ENCODE measurements around the gene TRAF7.
A peak's percentile ranks its signal among the peaks of the same experiment; 100 is the strongest.
"Not testable (repeated sequence)": the region's sequence is repeated elsewhere in the genome, so short reads cannot be mapped to it uniquely, and the experiment has no call there.

The TRAF7 gene

DNA sequence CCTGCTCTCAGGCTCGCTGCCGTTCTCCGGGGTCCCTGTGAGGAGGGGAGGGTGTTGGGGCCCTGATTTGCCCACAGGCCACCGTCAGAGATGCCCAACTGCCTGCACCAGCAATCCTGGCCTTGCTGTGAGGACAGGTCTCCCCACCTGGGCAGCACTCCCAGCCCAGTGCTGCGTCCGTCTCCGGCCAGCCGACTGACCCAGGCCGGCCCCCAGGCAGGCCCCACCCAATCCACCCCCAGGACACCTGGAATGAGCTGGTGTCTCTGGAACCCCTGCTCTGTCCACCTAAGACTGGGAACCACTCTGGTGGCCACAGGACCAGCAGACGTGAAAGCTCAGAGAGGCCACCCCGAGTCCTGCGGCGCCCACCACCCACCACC, 40.0 kb upstream of the TRAF7 start:
- TF ChIP-seq, protein P1, sequence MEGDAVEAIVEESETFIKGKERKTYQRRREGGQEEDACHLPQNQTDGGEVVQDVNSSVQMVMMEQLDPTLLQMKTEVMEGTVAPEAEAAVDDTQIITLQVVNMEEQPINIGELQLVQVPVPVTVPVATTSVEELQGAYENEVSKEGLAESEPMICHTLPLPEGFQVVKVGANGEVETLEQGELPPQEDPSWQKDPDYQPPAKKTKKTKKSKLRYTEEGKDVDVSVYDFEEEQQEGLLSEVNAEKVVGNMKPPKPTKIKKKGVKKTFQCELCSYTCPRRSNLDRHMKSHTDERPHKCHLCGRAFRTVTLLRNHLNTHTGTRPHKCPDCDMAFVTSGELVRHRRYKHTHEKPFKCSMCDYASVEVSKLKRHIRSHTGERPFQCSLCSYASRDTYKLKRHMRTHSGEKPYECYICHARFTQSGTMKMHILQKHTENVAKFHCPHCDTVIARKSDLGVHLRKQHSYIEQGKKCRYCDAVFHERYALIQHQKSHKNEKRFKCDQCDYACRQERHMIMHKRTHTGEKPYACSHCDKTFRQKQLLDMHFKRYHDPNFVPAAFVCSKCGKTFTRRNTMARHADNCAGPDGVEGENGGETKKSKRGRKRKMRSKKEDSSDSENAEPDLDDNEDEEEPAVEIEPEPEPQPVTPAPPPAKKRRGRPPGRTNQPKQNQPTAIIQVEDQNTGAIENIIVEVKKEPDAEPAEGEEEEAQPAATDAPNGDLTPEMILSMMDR (conservative IDR thresholded peaks at IDR 0.05; ENCODE audit: low read length), result no peak
- no peak for DNase-seq (ENCODE audit: low read depth)
- H3K4me3 ChIP-seq (ENCODE audit: low read length), result no peak overlapping the region

DNA sequence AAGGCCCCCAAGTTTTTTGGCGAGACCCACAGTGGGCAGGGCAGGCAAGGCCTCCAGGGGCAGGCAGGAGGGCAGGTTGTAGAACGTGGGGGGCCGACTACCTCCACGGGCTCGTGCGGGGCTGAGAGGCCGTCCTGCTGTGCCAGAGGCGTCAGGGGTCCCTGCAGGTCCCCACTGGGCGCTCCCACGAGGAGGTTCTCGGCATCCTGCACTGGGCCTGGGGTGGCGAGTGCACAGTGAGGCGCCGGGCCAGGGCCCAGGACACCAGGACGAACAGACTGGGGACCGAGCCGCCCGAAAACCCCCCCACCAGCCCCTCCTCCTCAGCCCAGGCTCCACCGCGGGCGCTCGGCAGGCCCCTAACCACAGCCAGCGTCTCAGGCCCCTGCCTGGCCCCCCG, 39.2 kb upstream of the TRAF7 start:
- DNase-seq (ENCODE audit: low read depth); H3K4me3 ChIP-seq (ENCODE audit: low read length): not testable (repeated sequence)

DNA sequence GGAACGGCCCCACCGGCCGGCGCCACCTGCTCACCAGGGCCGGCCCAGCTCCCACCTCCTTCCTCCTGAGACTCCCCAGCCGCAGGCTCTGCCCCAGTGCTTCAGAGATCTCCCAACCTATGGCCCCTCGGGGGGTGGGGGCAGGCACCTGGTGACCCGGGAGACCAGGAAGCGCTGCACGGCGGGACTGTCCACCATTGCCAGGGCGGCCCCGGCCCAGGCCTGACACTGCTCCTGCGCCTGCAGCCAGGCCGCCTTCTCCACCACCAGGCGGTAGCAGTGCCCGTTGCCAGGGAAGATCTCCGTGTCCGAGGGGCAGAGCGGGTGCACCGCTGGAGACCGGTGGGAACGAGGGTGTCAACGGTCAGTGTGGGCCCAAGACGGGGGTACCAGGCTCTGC, 38.2 kb upstream of the TRAF7 start:
- H3K4me3 ChIP-seq (ENCODE audit: low read length); DNase-seq (ENCODE audit: low read depth): not testable (repeated sequence)

DNA sequence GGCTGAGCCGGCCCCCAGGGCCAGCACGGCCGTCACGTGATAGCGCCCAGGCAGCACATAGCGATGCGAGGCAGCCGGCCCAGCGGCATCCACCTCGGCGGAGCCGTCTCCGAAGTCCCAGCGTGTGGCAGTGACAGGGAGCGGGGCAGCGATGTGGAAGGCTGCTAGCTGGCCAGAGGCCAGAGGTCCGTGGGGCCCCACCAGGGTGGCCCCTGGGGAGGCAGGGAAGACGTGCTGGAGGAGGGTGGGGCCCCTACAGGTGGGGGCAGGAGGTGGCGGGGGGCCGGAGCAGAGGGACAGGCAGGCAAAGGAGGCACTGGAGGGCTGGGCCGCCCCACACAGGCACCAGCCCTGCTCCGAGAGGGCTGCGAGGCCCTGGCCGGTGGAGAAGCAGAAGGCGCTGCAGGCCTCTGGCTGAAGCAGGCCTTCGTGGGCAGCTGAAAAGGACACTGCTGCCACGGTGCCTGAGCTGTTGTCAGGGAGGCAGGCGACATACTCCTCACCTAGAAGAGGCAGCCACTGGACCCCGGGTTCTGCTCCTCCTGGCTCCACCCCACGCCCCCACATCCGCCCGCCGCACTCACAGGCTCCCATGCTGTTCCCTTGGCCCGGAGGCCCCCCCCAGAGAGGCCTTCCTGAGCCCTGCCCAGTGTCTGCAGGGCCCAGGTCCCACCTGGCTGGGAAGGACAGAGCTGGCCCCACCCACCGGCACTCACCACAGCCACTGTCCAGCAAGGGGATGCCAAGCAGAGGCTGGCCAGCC, 37.4 kb upstream of the TRAF7 start:
- DNase-seq (ENCODE audit: low read depth); H3K4me3 ChIP-seq (ENCODE audit: low read length): not testable (repeated sequence)

DNA sequence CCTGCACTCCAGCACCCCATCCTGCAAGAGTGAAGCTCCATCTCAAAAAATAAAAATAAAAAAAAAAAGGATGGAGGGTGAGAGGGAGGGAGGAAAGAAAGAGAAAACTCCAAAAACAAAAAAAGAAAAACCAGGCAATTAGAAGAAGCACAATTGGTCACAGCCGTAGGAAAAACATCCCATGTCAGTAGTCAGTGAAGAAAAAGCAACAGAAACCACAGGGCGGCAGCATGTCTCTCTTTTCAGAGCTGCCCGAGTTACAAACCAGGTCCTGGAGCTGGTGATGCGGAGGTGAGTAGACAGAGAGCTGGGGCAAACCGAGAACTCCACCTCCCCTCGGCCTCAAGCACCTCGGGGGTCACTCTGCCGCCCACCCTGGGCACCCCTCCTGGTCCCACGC, 34.3 kb upstream of the TRAF7 start:
- not testable (repeated sequence) for H3K4me3 ChIP-seq (ENCODE audit: low read length)
- TF ChIP-seq, protein P1 (conservative IDR thresholded peaks at IDR 0.05; ENCODE audit: low read length), result peak; percentile 56
- peak; percentile 71 for DNase-seq (ENCODE audit: low read depth)

DNA sequence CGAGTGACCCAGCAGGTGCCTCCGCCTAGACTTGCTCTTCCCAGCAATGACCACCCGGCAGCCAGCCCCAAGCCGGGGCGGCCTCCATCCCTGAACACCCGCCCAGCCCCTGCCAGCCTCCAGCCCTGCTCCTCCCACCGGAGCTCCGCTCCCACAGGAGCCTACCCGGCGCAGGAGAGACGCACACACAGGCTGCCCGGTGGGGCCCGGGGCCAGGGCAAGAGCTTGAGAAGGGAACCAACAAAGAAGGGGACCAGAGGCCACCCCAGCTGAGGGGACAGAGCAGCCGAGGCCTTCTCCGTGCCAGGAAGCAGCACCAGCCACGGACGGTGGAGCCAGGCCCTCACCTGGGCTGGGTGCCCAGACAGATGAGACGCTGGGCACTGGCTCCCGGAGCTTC, 33.7 kb upstream of the TRAF7 start:
- DNase-seq (ENCODE audit: low read depth), result no peak
- TF ChIP-seq, protein P1 (conservative IDR thresholded peaks at IDR 0.05; ENCODE audit: low read length), result no peak
- H3K4me3 ChIP-seq (ENCODE audit: low read length), result peak overlapping the region; percentile 7; the same call in 1 of the 2 replicates

DNA sequence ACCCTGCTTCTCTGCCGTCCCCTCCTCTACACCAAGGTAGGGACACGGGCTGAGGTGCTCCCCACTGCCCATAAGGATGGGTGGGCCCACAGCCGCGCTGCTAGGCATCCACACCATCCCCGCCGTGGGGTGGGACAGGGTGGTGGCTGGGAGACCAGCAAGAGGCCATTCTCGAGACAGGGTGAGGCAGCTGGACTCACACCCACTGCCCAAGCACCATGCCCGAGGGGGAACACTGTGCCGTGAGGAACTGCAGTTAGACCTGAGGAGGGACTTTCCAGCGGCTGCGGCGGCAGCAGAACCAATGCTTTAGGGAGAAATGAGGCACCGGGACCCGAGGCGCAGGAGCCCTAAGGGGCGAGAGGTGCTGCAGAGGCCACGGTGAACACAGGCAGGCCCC, 33.2 kb upstream of the TRAF7 start:
- H3K4me3 ChIP-seq (ENCODE audit: low read length), result no peak overlapping the region; the same call in 1 of the 2 replicates
- DNase-seq (ENCODE audit: low read depth), result no peak
- TF ChIP-seq, protein P1 (conservative IDR thresholded peaks at IDR 0.05; ENCODE audit: low read length), result no peak

DNA sequence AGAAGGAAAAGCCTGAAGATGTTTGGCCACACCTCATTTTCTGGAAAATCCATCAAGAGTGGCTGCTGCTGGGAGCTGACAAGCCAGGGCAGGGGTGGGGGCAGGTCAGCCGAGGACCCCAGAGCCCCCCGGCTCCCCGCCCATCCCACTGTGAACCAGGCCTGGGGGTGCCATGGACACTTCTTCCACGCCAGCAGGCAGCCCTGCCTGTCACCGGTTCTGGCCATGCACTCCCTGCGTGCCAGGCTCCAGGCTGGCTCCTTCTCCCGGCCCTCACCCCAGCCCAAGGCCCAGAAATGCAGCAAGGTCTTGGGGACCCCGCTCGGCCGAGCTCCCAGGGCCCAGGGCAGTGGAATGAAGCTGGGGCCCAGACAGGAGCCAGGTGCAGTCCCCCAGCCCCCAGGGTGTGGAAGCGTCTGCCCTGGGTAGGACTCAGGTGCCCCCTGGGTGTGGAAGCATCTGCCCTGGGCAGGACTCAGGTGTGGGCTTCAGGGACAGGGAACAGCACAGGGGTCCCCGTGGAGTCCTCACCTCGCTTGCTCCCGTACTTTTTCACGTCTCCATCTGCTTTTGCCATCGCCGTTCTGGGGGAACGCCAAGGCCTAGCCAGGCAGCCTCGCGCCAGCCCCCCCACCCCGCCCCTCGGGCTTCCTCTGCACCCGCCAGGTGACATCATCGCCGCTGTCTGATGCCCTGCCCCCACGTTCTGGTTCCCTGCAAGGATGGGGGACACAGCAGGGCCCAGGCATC, 32.5 kb upstream of the TRAF7 start:
- DNase-seq (ENCODE audit: low read depth); H3K4me3 ChIP-seq (ENCODE audit: low read length): not testable (repeated sequence)

DNA sequence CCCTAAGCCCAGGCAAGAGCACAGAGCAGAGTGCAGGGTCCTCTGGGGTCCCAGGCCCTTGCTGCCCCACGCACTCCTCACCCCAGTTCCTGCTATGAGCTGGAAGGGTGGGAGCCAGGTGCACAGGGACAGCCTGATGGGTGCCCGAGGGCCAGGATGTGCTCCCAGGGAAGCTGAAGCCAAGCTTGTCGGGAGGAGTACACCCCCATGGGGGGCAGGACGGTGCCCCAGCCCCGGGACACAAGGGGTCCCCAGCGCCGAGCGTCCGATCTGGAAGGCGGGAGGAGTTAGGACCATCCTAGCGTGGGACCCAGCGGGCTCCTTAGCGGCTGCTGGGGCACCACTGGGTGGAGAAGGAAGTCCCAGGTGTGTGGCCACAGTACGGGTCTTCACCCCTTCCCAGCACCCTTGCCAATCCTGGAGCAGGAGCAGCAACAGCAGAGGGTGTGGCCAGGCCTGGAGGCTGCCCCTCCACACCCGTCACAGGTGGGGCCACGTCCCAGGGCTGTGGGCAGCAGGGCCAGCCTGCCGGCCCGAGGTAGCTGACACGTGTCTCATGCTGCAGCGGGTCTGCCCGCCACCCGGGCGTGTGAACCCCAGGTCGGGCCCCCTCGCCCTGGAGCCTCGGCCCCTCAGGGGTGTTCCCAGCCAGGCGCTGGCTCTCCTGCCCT, 31.7 kb upstream of the TRAF7 start:
- H3K4me3 ChIP-seq (ENCODE audit: low read length), result not testable (repeated sequence)

DNA sequence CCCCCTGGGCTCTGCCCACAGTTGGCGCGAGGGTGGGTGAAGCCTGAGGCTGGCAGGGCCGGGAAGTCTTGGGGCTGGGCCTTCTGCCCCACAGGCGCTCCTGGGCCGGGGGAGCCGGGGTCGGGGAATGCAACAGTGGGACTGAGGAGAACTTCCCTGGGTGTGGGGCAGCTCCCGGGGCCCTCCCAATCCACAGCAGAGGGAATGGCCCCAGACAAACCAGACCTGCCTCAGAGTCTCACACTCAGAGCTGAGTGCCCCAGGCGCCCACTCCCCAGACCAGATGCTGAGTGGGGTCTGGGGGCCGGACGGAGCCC, 31.2 kb upstream of the TRAF7 start:
- H3K4me3 ChIP-seq (ENCODE audit: low read length); DNase-seq (ENCODE audit: low read depth): not testable (repeated sequence)

More for the DNA sequence above, 31.7 kb upstream of the TRAF7 start:
- DNase-seq (ENCODE audit: low read depth), result not testable (repeated sequence)

DNA sequence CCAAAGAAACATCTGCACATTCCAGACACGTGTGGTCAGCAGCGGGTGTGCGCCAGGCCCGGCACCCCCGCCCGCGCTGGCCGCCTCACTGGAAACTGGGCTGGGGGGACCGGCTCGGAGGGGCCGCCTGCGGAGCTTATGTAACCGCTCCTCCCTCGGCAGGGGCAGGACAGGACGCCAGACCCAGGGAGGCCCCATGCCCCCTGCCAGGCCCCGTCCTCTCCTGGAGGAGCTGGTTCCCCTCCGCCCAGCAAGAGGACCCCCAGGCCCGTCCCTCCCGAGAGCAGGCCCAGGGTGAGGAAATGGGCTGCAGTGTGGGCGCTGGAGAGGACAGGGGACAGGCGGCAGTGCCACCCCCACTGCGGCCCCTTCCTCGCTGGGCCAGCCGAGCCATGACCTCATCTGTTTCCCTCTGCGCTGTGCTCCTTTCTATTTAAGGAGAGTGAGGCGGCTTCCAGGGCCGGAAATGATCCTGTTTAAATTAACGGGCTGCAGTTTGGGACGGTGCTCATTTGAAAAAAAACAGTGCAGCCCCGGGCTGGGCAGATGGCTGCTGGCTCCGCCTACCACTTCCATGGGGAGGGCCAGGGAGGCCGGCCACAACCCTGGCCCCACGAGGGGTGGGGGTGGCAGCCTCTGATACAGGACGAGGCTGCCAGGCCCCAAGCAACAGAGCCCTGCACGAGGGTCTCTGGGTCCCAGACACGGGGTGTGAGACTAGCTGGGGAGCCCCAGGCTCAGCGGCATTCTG, 30.7 kb upstream of the TRAF7 start:
- DNase-seq (ENCODE audit: low read depth), result peak; percentile 73
- H3K4me3 ChIP-seq (ENCODE audit: low read length), result peak overlapping the region; percentile 38

DNA sequence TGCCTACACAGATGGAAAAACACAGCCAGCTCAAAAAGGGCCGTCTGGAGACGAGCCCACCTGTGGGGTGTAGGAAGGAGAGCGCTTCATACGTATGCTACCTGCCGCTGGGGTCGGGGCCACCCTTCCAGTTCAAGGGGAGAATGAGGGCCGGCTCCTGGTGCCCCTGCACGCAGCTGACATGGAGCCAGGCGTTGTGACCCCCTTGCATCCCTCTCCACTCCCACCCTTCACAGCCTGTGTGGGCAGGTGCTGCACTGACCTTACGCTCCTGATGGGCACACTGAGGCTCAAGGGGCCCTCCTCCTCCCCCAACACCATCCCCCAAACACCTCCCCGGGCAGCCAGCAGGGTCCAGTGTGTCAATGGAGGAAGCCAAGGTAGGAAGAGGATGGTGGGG, 30.0 kb upstream of the TRAF7 start:
- DNase-seq (ENCODE audit: low read depth), result not testable (repeated sequence)
- peak overlapping the region; percentile 7; the same call in 1 of the 2 replicates for H3K4me3 ChIP-seq (ENCODE audit: low read length)

DNA sequence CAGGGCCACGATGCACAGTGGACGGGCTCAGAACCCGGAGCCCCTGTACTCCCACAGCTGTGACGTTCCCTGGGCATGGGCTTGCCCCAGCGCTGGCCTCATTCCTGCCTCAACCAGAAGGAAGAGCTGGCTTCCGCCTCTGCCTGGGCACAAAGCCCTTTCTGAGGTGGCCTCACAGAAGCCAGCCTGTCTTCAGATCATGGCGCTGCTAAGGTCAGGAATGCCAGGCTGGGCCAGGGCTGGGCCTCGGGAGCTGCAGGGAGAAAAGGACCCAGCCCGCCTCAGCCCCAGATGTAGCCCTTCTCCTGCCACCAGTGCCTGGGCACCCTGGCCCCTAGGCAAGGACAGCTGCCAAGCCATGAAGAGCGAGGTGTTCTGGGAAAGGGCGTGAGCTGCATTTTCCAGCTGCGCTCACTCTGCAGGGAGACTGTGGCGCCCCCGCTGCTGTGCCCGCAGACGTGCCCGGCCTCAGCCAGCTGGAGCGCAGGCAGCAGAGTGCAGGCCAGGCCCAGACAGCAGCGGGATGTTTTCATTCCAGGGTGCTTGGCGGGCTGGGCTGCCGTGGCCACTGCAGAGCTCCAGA, 29.3 kb upstream of the TRAF7 start:
- peak; percentile 67 for DNase-seq (ENCODE audit: low read depth)
- peak overlapping the region; percentile 16; the same call in 1 of the 2 replicates for H3K4me3 ChIP-seq (ENCODE audit: low read length)
